ENCODE data around the gene ADCY5.

The ADCY5 gene

DNA sequence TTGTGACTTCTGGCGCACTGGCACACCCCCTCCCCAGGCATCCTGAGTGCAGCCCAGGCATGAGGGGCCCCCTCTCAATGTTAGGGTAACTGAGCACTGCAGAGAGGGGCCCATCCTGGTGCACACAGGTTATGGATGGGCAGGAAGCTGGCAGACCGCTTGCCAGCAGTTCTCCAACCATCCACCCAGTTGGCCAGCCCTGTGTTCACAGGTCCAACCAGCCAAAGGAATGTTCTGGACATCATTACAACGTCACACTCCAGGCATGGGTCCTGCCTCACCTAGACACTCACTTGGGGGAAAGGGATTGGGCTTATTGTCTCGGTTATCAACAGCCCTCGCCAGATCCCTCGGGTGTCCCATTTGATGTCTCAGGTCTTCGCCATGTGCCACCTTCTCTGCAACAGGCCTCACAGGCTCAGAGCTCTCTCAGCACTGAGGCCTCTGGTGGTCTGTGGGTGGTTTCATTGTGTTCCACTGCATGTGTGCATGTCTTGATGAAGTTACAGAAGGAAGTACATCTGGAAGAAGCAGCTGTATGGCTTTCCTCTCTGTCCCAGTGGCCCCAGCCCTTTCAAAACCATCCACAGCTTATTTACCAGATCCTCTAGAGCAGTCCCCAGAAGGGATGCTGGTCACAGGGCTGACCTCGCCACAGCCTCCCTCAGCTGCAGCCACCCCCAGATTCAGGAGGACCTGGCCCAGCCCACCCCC, 23.7 kb downstream of the ADCY5 start:
- no peak for DNase-seq

DNA sequence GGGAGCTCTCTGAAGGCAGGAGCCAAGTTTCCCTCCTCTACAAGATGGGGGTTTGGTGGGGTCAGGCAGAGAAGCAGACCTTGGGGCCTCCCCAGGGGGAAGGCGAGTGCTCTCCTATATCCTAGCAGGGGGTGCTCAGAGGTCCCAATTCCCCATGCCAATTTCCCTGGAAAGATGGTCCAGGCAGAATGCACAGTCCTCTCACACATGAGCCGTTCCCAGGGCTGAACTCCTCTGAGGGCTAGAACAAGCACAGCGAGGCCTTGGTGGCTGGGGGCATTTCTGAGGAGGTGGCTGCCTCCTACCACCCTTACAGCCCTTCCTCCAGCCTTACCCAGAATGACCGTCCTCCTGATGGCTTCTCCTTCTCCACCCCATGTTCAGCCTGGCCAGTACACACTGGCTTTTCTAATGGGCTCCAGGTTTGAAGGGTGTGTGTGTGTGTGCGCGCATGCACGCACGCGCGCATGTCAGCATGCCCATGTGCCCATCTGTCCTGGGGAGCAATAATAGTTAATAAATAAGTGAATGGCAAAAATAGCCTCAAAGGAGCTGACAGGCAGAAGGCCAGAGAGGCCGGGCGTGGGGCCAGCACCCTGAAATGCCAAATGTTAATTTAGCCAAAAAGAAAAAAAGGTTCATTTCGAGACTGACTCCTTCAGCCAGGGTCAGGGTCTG, 24.4 kb downstream of the ADCY5 start:
- no peak for DNase-seq

DNA sequence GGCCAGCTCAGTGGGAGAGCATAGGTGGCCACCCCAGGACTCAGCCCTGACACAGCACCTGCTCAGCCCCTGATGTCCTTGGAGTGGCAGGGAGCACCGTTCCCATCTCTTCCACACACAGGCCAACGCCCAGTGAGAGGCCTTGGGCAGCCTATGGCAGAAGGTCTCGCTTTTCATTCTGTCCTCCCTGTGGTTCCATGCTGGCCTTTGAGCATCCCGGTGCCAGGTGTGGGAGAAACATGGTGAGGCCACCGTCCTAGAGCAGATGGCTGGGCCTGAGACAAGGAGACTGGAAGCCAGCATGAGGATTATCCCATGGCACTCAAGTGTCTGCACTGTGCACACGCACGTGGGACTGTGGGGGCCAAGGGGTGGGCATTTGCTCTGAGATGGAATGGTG, 25.1 kb downstream of the ADCY5 start:
- no peak for DNase-seq

DNA sequence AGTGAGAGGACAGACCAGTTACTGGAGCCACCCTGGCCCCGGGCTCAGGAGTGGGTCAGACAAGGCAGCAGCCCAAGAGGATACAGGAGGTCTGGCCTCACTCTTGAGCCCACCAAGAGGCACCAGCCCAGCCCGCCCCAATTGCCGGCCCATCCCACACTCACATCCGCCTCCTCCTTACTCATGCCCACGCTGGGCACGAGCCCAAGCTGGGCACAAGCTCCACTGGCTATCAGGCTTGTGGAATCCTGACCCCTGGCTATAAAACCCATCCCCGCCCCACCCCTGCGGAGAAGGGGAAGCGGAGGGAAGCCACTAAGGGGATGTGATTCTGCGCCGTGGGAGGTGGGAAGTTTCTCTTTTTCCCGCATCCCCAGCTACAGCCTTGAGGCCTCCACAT, 25.9 kb downstream of the ADCY5 start:
- no peak for DNase-seq

DNA sequence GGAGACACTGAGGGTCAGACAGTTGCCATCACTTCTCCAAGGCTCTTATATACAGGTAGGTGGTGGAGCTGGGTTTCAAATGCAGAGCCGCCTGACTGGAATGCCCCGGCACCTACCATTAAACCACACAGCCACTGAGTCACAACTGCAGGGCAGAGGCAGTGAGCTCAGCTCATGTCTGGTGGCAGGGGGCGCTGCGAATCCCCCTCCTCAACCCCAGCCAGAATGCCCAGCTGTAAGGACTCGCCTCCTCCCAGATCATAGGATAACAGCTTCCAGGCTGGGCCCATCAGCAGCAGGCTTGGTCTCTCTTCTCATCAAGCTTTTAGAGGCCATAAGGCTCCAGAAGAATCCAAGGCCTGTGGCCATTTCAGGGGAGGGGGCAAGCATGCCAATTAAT, 26.4 kb downstream of the ADCY5 start:
- DNase-seq, result no peak

DNA sequence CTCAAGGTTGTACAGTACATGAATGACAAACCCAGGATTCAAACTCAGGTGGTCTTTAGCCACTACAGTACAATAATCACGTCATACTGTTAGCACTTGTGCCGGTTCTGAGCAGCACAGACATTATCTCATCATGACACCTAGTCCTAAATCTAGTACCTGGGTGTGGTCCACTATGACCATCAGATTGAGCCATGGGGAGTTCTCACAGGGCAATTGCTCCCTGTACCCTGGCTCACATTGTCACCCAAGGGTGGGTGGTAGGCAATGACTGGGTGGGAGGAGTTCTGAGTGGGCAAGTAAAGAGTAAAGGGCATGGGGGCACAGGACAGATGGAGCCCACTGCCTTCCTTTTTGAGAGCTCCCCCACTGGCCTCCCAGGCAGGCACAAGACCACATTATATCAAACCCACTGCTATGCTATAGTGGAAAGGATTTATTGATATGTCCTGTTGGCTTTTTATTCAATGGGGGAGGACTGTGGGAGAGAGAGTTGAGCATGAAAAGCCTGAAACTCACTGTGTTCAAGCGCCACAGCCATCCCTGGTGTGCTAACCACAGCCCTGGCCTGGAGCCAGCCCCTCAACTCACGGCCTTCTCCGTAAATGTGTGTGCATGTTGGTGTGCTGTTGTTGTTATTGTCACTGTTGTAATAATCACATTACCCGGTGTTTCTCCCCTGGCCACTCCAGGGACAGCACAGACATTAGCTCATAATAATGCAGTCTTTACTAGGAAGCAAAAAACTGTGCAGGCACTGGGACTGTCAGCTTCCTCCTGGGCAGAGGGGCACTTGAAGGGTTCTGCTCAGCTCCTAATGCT, 27.3 kb downstream of the ADCY5 start:
- DNase-seq, result no peak

DNA sequence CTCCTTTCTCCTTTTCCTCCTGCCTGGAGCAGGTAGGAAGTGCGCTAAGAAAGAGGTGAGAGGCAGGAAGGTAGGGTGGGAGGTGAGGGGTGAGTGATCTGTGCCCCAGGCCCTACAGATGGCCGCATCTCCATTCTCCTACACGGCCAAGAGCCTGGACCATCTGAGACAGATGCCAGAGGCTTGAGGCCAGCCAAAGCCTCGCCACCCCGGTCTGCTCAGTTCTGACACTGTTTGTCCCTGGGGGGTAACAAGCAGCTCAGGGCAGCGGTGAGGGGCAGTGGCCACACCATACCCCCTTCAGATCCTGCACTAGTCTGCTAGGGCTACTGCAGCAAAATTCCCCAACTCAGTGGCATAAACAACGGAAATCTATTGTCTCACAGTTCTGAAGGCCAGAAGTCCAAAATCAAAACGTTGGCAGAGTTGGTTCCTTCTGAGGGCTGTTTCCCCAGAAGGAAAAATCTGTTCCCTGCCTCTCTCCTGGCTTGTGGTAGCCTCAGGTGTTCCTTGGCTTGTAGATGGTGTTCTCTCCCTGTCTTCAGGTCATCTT, 28.4 kb downstream of the ADCY5 start:
- no peak for DNase-seq

DNA sequence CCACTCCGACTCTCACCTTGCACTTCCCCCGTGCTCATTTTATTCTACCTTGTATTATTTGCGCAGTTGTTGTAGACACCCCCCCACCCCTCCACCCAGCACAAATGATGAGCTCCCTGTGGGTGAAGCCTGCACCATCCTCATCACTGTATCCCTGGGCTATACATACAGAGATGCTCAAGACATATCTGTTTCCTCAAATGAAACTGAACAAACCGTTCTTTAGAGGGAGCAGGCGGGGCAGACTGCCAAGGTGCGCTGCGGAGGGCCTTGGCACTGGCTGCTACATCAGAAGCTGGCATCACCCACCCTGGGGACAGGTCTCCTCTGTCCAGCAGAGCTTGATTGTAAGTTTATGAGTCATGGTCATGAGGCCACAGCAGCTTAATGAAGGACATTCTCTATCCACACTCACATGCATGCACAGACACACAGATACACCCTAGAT, 29.0 kb downstream of the ADCY5 start:
- DNase-seq, result no peak

DNA sequence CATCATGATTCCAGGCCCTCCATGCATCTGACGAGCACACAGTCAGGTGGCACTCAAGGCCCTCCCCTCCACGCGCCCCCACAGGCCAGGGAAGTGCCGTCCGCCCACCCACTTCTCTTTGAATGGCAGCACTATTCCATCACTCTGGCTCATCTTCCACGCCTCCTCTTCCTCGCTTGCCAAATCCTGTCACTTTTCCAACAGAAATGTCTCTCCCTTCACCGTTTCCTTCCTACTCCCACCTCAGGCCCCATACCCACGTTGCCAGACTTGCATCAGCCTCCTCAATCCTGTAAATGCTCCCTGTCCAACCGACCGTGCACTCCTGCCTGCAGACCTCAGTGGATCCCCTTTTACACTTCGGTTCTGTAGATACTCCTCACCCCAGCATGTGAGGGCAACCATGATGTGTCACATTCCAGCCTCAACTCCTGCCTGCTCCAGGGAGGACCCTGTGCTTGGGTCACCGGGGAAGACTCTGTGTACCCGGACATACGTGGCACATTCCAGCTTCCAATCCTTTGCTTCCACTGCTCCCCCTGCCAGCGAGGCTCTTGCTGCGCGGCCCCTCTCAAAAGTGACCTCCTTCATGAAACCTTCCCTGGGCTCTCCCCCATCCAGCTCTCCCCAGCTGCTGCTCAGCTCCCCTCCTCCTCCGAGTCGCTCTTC, 29.6 kb downstream of the ADCY5 start:
- no peak for DNase-seq

DNA sequence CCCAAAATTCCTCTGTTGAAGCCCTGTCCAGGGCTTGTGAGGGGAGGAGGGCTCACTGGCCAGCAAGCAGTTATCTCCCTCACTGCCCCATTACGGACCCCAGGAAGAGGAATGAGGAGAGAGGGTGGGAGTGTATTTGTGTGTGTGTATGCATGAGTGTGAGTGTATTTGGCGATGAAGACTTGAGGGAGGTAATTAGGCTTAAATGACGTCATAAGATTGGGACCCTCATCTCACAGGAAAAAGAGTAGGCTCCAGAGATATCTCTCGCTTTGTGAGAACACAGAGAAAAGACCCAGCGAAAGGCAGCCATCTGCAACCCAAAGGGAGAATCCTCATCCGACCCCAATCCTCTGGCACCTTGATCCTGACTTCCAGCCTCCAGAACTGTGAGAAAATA, 32.2 kb downstream of the ADCY5 start:
- DNase-seq, result no peak

DNA sequence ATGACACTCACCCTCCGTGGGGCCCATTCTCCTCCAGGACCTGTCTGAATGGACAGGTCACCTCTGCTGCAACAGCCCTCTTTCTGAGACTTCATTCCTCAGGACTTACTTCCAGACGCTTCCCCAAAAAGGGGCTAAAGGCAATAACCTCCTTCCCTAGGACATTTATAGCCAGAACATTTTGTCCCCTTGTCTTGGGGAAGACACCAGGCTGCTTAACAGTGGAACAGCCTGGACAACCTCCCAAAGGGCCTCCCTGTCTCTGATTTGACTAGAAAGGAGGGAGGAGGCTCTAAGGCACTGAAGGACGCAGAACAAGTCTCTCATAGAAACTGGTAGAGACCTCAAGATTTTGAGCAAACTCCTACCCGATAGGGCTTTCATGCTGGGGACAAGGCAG, 32.7 kb downstream of the ADCY5 start:
- DNase-seq, result no peak

DNA sequence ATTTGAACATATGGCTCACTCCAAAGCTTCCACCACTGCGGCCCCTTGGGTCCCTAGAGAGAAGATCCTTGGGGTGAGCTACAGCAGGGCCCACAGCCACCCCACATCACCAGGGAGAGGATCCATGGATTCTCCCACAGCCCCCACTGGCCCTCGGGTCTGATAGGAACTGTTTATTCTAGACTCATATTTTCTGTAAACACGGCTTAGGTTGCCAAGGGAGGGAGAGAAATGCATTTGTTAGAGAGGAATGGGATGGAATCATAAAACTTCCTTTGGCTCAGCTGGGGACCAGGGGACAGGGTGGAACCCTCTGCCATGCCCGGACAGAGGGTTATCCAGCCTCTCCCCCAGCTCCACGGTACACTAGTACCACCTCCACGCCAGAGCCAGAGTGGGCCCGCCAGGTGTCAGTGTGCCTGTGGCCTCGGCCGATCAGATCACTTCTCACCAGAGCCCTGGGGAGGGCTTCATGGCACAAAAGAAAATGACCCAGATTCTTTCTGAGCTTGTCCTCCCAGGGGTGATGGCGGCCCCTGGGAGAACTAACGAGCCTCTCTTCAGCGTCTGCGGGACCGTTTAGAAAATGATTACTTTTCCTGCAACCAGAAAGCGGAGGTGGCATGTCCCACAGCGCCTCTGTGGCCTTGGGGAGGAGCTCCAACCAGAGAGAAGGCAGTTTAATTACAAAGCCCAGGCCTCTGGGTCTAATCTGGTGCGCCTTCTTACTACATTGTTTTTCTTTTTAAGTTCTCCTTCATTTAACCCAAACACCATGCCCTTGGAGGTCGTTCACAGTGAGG, 33.7 kb downstream of the ADCY5 start:
- DNase-seq, result no peak

DNA sequence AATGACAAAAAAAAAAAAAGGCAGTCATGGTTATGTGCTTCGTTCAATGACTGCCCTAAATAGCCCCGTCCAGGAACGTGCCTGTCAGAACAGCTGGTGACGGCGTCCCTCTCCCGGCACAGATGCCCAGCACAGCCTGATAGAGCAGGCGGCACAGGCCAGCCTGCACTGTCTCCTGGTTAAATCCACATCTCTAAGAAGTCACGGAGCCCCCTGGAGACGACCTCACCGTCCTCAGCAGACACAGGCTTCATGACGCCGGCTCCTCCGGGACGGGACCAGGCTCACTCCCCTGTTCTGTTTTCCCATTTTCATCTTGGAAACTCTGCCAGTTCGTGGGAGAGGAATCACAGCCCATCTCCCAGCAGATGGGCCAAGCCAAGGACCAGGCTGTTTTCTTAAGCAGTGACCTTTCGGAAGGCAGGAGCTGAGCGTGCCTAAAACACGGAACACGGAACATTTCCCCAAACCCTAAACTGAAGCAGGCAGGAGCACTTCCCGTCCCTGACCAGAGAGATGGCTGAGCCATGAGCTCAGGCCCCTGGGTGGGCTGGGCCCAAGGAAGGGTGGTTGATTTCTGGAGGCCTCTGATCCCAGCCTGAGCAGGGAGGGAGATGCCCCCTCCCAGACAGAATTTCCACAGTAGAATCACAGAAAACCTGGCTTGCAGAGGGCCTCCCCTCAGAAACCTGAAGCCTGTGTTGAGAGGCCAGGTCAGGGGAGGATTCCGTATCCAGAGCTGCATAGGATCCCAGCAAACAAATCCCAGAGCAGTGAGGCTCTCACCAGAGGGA, 35.9 kb downstream of the ADCY5 start:
- DNase-seq, result no peak

DNA sequence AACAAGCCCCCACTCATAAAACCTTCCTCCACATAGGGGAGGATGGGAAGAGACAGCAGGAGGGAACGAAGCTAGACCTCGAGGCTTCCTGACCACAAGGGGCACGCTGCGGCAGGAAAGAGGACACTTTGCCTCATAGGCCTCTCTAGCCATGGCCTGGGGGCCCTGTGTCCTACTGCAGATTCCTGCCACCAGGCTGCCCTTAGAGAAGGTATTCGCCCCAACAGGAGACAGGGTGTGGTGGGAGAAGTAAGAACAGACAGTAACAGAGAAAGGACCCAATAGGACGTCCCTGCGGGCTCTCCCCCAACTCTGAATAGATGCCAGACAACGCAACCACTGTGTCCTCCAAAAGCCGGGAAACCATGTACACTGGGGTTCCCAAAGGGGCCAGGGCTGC, 36.8 kb downstream of the ADCY5 start:
- no peak for DNase-seq

DNA sequence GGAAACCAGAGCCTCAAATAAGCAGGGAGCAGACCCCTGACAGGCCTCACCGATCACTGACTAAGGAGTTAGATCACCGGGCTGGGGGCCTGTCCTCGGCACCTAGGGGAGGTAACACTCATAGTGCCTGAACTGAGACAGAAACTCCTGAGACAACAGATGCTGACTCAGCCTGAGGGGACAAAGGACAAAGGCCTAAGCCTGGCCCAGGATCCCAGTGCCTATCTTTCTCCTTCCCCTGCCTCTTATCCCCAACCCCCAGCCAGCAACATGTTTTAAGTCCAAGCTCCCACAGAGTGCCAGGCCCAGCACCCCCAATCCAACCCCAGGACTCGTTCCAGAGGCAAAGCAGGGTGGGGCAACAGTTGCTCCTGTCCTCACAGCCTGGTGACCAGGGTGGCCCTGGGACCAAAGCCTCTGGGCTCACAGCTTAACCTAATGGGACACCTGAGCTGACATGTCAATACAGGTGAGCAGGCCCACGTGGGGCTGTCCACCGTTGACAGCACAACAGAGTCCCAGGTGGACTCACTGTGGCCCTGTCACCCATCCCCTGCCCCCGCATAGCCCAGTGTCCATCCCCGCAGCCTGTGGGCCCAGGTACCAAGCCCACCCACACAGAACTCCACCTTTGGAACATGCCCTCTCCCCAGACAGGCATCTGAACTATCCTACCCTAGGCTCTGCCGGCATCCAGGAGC, 37.4 kb downstream of the ADCY5 start:
- DNase-seq, result no peak

DNA sequence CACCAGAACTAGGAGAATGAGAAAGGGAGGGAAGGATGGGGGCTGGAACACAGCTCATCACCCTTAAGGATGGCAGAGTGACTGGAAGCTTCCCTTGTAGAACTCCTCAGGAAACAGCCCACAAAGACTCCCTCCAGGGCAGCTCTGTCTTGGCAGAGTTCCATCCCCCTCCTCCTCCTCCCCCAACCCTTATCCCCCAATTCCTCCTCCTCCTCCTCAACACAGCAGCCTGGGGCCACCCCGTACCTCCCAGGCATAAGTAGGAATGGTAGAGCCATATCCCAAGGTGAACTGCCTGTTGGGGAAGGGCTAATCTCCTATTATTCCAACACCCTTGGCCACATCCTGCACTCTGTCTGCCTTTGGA, 38.8 kb downstream of the ADCY5 start:
- no peak for DNase-seq

DNA sequence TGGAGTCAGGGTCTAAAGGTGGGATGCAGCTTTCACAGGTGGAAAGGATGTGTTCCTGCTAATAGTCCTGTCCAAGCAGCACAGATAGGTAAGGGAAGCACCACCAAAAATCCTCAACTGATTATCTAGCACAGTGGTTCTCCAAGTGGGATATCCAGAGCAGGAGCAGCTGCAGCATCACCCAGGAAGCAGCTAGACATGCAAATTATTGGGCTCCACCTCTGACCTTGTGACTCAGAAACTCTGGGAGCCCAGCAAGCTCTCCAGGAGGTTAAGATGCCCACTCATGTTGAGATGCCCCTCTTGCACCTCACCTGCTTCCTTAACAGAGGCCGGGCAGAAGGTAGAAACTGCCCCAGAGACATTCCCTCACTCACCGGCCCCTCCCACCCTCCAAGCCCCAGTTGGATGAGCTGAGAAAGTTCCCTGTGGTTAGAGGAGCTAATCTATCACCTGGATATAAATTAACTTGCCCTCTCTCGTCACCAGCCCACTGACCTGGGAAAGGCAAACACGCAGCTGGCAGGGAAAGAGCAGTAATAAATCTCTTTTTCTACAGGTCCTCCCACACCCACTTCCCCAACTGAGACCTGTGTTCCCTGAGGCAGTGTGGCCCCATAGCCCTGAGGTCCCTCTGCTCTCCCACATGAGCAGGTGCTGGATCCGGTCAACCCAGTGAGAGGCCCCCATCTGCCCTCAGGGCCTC, 39.3 kb downstream of the ADCY5 start:
- DNase-seq, result peak; percentile 36

DNA sequence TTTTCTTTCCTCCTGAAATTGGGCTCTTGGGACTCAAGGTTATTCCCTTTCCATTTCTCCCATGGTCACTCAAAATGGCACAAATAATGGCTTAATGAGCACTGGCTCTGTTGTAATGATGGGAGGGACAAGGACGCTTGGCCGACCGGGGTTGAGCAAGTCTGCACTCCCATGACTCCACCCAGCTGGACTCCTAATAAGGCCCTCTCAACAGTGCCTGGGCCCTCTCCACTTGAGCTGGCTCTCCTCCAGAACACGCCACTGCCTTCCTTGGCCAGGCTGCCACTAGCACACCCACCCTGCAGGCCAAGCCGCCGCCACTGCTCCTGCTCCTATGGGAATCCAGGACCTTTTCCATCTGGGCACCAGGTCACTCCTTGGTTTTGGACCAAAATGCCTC, 42.3 kb downstream of the ADCY5 start:
- no peak for DNase-seq

DNA sequence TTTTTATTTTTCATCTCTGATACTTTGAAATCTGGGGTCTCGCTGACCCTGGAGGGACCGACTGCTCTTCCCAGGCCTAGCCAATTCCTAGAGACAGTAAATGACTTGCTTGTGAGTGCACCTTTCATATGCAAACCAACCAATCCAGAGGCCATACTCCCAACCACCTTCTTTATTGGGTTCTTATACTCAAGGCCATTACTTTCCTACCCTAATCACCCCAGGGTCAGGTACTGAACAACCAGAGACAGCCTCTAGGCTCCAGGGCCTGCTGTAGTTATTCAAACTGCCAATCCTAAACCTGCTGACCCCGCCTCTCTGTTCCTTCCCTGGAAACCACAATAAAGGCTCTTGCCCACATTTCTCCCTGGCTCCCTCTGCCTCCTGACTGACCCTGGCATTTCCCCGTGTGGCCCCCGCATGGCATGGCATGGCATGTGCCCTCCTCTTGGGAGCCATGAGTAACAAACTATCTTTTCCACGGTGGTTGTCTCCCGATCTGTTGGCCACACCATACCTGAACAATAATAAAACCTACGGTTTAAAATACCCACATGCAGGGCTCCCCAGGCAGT, 42.9 kb downstream of the ADCY5 start:
- no peak for DNase-seq

DNA sequence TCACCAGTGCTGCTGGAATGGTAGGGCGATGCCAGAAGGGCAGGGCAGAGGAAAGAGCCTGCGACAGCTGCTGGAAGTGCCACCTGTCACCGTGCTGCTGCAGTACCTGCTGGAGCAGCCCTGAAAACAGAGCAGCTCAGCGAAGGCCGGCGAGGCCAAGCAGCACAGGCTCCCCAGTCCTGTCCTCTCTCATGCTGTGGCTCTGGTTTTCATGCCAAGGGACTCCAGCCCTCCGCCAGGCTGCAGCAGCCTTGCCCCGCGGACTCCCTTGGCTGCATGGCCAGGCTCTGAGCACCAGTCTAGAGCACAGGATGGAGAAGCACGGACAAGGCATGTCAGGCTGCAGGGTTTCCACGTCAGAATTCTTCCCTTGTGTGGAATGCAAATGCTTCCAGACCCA, 43.9 kb downstream of the ADCY5 start:
- no peak for DNase-seq

Data from SHP77 treated with DMSO at 0.1 percent for 48 hours (cell line).